NCI-H345 (cell line): ENCODE measurements around the gene HTRA3.

Experiments
- DNase-seq: peaks from one replicate; lab custom pipeline; 2025; lab: John Stamatoyannopoulos, UW

Gene HTRA3

DNA sequence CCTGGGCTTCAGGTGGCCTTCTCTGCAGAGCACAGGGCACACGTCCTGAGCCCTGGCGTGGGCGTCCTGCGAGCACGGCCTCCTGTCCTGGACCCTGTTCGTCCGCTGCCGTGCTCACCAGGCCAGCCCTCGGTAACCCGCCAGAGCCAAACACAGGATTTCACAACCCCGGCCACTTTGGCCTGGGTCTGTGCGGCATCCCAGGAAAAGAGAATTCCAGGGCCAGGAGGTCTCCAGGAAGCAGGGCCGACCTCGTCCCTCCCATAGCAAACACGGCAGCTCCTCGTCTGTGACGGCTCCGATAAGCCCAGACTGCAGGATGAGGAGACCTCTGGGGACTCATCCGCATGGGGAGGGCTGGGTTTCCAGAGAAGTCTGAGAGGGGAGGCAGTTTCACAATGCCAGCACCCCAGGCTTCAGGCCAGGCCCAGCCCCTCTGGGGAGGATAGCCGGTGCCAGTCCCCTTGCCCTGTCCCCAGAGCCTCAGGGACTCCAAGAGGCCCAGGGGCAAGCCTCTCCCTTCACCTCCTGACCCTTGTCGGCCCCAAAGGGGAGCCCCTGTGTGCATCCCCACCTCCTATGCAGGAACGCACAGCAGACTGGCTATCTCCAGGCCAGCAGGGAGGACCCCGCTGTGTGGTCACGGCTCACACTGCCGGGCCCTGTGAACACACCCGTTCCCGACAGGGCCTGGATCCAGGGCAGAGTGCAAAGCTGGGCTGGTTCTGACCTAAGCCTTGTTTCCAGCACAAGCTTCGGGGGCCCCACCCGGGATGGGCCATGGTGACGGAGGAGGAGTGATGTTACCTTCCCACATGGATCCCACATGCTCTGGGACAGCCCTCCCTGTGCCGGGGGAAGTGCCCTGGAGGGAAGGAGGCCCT is 22.3 kb upstream of the HTRA3 start:
- DNase-seq, result no peak

DNA sequence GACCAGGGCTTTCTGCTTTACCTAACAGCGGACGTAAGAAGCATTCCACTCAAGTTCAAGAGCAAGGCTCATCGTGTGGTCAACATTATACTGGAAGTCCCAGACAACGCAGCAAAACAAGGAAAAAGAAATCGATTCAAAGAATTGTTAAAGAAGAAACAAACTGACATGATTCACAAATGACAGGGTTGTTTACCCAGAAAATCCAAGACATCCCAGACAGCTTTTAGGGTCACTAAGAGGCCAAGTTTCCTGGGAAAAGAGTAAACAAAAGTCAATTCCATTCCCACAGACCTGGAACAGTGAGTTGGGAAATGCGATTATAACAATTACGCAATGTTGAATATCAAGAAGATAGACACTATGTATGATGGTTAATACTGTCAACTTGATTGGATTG is 21.5 kb upstream of the HTRA3 start:
- no peak for DNase-seq

DNA sequence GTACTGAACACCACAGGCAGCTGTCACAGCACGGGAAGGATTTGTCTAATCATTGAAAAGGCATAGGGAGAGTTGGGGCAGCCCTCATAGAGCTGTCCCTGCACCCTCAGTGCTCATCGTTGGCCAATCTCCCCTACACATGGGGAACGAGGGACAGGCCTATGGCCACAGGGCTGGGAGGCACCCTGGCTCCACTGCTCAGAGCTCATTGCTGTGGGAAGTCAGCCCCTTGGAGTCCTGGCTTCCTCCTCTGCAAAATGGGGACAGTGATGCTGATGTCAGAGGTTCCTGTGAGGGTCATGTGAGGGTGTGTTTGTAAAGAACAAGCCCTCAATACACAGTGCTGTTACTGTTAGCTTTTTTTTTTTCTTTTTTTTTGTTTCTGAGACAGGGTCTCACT is 19.3 kb upstream of the HTRA3 start:
- no peak for DNase-seq

DNA sequence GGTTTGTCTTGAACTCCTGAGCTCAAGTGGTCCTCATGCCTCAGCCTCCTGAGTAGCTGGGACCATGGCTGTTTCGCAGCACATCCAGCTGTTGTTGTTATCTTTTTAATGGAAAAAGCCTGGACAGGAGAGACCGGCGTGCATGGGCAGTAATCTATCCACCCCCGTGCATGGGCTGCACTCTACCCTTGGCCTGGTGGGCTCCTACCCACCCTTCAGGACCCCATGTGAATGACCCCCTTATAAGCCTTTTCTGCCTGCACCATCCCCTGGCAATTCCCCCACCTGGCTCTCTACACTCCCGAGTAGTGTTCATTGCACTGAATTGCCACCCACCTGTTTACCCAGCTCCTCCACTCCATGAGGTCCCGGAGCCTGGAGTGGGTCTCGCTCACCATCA is 18.9 kb upstream of the HTRA3 start:
- DNase-seq, result no peak

DNA sequence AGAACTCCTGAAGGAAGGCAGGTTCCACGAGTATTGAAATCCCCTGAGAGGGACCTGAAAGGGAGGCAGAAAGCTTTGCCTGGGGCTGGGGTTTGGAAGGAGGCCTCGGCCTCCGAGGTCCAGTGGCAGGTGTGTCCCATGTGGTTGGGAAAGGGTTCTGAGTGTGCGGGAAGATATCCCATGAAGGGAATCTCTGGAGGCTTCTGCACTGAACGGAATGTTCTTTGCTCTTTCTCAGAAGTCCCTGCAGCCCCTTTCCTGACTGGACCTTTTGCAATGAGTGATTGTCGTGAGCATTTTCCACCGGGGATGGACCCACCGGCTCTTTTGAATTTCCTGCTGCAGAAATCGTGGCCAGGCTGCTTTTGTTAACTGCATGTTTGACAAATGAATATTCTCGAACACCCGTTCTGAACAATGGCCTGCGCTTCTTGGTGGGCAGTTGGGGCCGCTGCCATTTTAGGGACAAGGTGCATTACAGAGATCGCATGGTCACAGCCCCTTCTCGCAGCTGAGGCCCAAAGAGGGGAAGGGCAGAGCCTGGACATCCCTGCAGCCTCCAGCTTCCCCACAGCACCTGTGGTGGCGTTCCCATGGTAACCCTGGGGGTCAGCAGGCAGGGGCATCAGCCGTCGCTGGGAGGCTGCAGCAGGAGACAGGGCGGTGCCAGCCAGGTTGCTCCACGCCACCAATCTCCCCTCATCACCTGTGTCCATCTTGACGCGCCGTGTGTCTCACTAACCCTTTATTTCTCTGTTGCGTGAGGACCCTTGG is 18.3 kb upstream of the HTRA3 start:
- DNase-seq, result no peak

DNA sequence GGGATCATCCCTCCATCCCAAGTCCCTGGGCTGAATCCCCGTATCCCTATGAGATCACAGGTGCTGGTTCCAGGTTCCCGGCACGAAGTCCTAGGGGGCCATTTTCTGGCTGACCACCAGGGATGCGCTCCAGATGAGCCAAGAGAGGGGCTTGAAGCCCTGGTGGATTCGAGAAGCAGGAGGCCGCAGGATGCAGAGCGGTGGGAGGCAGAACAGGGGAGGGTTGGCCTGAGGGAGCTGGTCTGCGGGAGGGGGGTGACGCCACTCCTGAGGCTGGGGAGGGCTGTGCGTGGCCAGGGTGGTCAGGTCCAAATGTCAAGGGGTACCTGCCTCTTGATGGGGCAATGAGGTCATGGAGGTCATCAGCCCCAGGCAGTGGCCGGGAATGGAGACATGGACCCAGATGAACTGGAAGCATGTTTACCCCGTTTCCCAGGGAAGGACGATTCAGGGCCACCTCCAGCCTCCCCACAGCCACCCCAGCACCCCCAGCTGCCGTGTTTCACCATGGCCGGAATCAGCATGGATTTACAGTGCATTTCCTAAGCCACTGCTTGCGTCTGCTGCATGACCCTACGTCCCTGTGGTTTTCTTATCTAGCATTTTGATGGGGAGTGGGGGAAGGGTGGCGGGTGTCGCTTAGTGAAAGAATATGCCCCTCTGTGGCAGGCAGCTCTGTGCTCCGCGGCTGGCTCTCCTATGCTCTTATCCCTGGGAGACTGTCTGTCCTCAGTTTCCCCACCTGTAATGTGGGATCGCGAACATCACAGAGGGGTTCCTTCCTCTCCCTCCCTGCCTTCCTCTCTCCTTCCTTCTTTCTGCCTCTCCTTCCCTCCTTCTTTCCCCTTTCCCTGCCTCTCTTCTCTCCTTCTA is 17.0 kb upstream of the HTRA3 start:
- DNase-seq, result no peak

DNA sequence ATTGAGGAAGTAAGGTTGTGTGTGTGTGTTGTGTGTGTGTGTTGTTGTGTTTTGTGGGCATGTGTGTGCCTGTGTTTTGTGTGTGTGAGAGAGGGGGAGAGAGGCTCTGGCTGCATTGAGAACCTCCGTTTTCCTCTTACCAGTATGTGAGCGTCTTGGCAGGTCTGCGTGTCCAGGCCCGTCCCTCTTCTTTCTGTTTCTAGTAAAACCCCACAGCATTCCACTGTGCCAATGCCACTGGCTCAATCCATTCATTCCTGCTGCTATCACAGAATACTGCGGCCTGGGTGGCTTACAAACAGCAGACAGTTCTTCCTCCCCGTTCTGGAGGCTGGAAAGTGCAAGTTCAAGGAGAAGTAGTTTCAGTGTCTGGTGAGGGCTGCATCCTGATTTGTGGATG is 15.5 kb upstream of the HTRA3 start:
- DNase-seq, result no peak

DNA sequence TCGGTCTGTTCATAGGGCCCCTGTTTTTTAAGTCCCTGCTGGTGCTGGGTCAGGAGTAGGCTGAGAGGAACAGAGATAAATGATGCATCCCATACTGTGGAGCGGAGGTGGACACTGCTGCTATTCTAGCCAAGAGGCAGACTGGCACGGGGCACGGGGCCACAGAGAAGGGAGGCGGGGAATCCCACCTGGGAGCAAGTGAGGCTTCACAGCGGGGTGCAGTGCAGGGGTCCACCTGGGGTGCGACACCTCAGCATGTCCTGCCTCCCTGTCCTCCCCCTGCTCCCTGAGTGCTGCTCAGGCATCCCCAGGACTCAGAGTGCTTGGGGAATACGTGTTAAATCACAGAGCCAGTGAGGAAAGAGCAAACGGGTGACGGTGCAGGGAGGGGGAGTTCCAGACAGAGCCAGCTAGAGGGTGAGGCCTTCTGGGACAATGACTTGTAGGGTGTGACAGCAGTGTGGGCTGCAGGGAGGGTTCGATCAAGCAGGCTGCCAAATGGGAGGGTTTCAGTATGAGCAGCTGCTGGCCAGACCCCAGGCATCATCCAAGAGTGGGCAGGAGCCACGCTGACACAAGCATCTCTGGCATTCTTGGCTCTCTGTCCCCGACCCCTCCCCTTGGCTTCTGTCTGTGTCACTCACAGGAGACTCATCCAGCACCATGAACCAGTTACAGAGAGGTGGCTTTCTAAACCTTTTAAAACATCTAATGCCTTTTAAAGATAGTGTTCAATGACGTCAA is 13.7 kb upstream of the HTRA3 start:
- DNase-seq, result no peak

DNA sequence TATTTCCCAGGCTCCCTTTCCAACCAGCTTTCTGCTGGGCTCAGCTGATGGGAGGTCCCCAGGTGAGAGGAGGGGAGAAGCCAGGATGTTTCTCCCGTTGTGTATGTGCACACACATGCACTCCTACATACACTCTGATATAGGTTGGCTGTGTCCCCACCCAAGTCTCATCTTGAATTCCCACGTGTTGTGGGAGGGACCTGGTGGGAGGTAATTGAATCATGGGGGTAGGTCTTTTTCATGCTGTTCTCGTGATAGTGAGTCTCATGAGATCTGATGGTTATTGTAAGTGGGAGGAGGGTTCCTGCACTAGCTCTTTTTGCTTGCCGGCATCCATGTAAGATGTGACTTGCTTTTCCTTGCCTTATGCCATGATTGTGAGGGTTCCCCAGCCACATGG is 11.7 kb upstream of the HTRA3 start:
- no peak for DNase-seq

DNA sequence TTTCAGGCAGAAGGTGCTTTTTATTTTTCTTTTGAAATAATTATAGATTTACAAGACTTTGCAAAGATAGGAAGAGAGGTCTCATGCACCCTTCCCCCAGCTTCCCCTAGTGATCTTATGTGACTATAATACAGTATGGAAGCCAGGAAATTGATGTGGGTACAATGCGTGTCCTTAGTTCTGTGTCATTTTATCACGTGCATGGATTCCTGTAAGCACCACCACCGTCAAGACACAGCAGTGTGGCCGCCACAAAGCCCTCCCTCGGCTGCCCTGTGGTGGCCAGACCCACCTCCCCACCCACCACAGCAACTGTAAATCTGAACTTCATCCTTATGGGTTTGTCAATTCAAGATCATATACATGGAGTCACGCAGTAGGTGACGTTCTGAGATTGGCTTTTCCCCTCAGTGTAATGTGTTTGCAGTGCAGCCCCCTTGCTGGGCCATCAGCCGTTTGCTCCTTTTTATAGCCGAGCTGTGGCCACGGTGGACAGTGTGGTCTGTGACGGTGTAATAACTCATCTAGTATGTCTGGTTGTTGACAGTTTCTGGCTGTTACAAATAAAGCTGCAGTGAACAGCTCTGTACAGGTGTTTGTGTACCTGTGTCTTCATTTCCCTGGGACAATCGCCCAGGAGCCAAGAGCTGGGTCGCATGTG is 10.9 kb upstream of the HTRA3 start:
- no peak for DNase-seq

DNA sequence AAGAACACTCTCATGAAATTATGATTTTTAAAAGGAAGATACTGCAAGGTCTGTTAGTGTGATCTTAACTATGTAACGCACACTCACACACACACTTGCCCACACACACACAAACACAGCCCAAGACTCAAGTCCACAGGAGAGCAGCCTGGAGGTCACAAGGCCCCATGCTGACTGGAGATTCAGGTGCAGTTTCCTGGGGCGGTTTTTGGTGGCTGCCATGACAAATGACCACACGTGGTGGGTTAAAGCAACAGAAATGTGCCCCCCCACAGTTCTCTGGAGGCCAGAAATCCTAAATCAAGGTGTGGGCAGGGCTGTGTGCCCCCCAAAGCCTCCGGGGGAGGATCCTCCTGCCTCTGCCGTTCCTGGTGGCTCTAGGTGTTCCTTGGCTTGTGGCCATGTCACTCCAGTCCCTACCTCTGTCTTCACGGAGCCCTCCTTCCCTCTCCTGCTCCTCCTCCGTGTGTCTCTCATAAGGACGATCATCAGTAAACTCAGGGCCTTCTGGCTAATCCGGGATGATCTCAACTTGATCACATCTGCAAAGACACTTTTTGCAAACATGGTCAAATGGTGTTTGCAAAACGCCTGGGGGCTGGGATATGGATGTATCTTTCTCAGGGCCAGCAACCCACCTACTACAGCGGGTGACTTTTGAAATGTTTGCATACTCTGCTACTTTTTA is 9.7 kb upstream of the HTRA3 start:
- no peak for DNase-seq

DNA sequence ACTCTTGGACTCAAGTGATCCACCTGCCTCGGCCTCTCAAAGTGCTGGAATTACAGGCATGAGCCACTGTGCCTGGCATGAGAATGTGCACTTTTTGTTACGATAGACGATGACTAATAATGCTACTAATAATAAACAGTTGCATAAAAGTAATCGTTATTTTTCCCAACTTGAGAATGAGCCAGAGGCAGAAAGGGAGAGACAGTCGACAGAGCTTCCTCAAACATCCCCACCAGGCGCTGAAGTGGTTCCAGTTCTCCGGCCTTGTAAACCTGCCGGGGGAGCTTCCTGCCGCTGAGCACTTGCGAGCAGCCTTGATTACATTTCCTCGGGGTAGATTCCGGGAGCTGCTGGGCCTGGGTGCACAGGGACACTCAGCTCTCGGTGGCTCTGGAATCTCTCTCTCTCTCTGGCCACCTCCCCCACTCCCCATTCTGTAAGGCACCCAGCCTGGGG is 8.9 kb upstream of the HTRA3 start:
- peak; percentile 39 for DNase-seq

DNA sequence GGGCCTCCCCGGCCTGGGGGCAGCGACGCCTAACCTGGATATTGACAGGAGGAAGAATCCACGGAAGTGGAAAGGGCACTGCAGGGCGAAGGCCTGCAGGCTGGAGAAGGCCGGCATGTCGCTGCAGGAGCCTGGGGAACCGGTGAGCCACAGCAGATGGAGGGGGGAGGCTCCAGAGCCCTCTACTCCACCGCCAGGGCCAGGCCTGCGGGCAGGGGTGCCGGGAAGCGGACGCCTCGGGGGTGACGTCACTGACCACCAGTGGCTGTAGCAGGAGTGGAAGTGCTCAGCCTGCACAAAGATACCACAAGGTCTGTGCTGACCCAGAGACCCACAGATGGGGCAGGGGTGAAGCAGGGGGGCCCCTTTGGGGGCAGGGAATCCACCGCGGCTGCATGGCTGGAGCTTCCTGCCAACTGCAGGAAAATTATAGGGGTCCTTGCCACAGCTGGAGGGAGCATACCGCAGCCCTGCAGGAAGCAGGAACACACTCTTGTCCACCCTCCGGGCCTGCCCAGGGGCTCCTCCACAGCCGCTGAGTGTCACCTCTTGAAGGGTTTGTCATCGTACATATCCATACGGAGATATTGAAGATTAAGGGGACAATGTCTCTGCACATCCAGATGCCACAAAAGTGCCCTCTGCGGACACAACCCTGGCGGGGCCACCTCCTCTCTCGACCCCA is 7.6 kb upstream of the HTRA3 start:
- DNase-seq, result no peak

DNA sequence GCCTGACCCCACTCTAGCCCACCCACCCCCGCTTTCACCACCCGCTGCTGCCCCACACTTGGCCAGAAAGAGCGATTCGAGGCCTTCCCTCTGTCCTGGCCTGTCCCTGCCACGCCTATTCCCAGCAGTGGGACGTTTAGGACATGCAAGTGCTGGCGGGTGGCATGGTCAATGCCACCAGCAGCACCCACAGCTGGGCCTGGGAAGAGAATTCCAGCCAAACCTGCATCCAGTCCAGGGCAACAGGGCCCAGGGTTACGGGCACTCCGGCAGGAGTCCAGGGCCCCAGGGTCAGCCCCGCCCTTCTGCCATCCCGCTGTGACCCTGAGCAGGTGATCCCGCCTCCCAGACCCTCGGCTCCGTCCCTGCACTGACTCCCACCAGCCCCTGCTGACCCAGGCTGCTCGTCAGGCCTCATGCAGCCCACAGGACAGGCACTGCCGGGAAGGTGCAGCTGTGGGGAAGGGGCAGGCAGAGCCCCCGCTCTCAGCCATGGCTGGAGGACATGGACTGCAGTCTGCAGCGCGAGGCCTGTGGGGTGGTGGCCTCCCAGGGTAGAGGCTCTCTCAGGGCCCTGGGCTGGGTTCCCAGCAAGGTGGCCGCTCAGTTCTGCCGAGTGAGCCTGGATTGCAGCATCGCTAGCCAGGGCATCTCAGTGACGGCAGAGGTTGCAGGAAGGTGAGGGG is 6.8 kb upstream of the HTRA3 start:
- no peak for DNase-seq

DNA sequence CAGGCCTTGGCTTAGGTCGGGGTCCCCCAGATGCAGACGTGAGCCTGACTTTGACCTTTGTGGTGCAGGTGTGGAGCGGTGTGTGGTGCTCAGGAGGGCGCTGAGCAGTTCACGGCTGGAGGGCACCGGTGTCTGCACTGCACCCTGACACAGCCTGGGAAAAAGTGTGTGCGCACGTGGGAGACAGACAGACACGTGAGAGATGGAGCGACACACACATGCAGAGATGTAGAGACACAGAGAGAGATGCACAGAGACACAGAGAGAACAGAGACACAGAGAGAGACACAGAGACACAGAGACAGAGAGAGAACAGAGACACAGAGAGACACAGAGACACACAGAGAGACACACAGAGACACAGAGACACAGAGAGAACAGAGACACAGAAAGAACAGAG is 6.2 kb upstream of the HTRA3 start:
- no peak for DNase-seq

DNA sequence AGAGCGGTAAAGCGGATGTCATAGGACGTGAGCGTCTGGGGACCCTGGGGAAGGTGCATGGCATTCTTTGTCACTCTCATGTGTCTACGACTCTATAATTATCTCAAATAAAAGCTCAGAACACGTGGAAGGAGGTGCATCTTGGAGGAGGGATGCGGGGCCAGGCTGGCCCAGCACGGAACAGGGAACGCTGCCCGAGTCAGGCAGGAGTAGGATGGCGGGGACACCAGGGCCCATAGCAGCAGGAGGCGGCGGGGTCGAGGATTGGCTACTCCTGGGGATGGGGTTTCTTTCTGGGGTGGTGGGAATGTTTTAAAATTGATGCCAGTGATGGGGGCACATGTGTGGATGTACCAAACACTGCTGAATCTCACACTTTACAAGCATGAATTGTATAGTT is 5.4 kb upstream of the HTRA3 start:
- no peak for DNase-seq

DNA sequence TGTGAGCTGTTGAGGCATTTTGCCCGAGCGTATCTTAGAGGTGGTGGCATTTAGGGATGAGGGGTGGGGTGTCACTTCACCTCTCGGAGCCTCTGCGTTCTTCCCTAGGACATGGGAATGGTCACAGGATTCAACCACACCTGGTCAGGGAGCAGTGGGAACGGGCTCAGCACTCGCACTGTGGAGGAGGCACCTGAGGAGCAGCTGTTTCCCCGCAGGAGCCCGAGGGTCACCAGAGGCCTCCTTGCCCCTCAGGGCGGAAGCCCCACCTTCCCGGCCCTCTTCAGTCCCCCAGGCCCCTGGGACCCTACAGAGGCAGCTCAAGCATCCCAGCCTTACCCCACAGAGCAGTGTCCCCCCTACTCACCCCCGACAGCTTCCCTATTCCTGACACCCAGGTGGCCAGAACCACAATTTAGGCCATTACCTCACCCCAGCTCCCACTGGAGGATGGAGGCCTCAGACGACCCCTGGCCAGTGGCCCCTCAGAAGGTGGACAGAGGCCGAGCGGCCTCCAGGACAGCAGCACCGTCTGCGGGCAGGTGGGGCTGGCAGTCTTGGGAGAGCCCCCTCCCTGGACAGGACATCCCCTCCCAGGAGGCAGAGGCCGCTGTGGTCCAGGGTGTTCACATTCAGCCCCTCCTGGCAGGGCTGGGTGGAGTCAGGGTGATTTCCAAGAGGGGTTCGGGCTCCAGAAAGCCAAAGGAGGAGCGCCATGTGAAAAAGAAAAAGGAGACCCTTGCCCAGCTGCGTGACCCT is 4.2 kb upstream of the HTRA3 start:
- DNase-seq, result no peak

DNA sequence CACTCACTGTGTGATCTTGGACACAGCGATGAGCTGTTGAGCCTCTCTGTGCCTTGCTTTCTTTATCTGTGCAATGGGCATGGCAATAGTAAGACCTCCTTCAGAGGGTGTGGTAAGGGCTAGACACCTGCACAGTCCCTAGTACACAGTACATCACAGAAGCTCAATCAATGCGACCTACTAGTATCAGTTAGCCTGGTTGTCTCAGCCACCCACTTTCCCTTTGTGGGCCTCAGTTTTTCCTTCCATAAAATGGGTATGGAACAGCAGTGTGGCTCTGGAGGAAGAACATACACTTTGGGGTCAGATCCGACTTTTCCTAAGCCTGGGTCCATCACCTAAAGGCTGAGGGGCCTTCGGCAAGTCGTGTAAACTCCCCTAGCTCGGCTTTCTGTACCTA is 3.5 kb upstream of the HTRA3 start:
- no peak for DNase-seq

DNA sequence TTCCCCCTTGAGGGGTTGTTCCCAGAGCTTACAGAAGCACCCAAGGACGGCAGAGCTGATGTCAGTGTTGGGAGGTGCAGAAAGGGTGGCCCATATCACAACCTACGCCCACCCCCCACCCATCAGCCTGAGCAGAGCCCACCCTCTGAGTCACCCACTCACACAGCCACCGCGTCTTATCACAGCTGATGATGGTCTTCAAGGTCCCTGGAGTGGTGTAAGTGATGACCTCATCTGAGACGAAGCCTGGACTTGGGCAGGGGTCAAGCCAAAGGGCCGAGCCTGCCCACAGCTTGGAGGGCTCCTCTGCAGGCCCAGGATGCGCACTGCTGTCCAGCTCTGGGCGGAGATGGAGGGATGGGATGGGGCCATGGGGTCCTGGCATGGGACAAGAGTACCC is 3.0 kb upstream of the HTRA3 start:
- no peak for DNase-seq
